Measurements from ENCODE around the gene ILF3. TPM values are rescaled to one million over a fixed set of nuclear protein-coding genes. Genes with fewer than 3 reads are reported as not detected.

Gene ILF3
- total and polyA plus RNA-seq, 2 of the 13 experiments (the other 11 are each of a cell fraction or from before 2014, with no cell fraction given) = 120 to 173 TPM

DNA sequence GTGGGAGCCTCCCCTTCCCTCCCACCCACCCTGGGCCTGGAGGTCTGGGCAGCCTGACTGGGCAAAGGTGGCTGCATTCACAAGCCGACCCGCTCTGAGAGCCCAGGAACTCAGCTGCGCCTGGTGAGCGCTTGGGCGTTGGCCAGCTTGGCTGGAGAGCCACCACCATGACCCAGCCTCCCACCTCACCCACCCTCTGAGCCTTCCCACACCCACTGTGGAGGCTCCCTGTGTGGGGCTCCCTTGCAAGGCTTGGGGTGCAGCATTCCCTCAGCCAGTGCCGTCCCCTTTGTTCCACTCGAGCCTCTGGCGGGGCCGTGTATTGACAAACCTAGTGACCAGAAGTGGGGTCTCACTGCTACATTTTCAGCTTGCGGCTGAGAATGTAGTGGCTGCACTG is 32.0 kb downstream of the ILF3 start:
- ChIA-PET POLR2A (no interaction called here), CTCF (ENCODE audit: low intra/inter-chr PET ratio, low total read pairs) (no interaction called here)
- Histone ChIP-seq H3K4me1 (ENCODE audit: insufficient read depth, low read length) (no peaks in the 10 kb centered on the region), H2AFZ (ENCODE audit: low read length) (no peak overlapping the region), H4K20me1 (ENCODE audit: insufficient read depth, low read length) (peaks cover 12% of the 10 kb centered on the region; the same call in 1 of the 2 replicates), H3K79me2 (ENCODE audit: insufficient read depth, low read length) (no peaks in the 10 kb centered on the region), H3K4me3 (replicated peaks in 1 of 3; ENCODE audit: insufficient read depth in 1 of 3, low read depth in 2 of 3, low read length in 3 of 3) (no peak overlapping the region), H3K27me3 (ENCODE audit: control insufficient read depth in 1 of 2, insufficient read depth in 2 of 2, low read length in 2 of 2) (no peaks in the 10 kb centered on the region), H3K9me3 (ENCODE audit: low read length) (no peaks in the 10 kb centered on the region), H3K9ac (ENCODE audit: insufficient read depth, low read depth, low read length) (no peak overlapping the region), H3K27ac (ENCODE audit: extremely low read length, insufficient read depth, low read length) (no peak overlapping the region), H3K36me3 (replicated peaks in 1 of 2; ENCODE audit: control insufficient read depth in 1 of 2, insufficient read depth in 2 of 2, low read length in 2 of 2) (peaks cover 52 to 94% of the 10 kb centered on the region in 2 experiments), H3K4me2 (ENCODE audit: low read depth, low read length) (no peak overlapping the region)
- in situ Hi-C loops (cut with HindIII; ENCODE audit: extremely low pct_ligation_motif_present, low pct_unique_long_range_greater_than_20kb) = no loop called here
- no TSS peak for BruUV-seq (replicated peaks)
- ATAC-seq = no peak
- DNase-seq (ENCODE audit: low spot score) = no peak
- TF ChIP-seq AGO2 (optimal IDR thresholded peaks at IDR 0.05; ENCODE audit: low read depth, low read length) = peak; percentile 86
- TF ChIP-seq, protein P1, sequence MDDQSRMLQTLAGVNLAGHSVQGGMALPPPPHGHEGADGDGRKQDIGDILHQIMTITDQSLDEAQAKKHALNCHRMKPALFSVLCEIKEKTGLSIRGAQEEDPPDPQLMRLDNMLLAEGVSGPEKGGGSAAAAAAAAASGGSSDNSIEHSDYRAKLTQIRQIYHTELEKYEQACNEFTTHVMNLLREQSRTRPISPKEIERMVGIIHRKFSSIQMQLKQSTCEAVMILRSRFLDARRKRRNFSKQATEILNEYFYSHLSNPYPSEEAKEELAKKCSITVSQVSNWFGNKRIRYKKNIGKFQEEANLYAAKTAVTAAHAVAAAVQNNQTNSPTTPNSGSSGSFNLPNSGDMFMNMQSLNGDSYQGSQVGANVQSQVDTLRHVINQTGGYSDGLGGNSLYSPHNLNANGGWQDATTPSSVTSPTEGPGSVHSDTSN (CRISPR knock-in tag; IDR thresholded peaks at IDR 0.05; ENCODE audit: borderline replicate concordance) = no peak
- no peak for TF ChIP-seq SYNCRIP (IDR thresholded peaks at IDR 0.05; ENCODE audit: insufficient read depth, low read depth, low read length)
- TF ChIP-seq TOE1 (CRISPR knock-in tag; IDR thresholded peaks at IDR 0.05) = no peak
- TF ChIP-seq HOXA5 (CRISPR knock-in tag; IDR thresholded peaks at IDR 0.05) = no peak
- TF ChIP-seq SNRNP70 (IDR thresholded peaks at IDR 0.05; ENCODE audit: low read depth, low read length) = no peak
- TF ChIP-seq ETS1 (CRISPR knock-in tag; IDR thresholded peaks at IDR 0.05) = no peak
- no peak for TF ChIP-seq CBFB (CRISPR knock-in tag; IDR thresholded peaks at IDR 0.05)
- no peak for TF ChIP-seq SMARCC2 (IDR thresholded peaks at IDR 0.05)
- no peak for FAIRE-seq
- intact Hi-C loops (cut with micrococcal nuclease; ENCODE audit: unreplicated experiment) = no loop called here
- WGBS (ENCODE audit: low lambda C conversion rate) = 100% methylated on average over 2 of the region's 10 CpGs

All from HepG2 (cell line).